SH-SY5Y (cell line): Measurements from ENCODE around the gene EPHX1.

Source experiments
- GATA2 ChIP-seq: IDR thresholded peaks from 2 replicates; pipeline ENCODE4 v1.6.1; 2011; ENCODE audit warnings: mild to moderate bottlenecking, low read depth, low read length
- GATA3 ChIP-seq: IDR thresholded peaks from 2 replicates; pipeline ENCODE4 v1.6.1; 2011; ENCODE audit warnings: low read depth, mild to moderate bottlenecking, low read length, moderate library complexity

The EPHX1 gene

DNA sequence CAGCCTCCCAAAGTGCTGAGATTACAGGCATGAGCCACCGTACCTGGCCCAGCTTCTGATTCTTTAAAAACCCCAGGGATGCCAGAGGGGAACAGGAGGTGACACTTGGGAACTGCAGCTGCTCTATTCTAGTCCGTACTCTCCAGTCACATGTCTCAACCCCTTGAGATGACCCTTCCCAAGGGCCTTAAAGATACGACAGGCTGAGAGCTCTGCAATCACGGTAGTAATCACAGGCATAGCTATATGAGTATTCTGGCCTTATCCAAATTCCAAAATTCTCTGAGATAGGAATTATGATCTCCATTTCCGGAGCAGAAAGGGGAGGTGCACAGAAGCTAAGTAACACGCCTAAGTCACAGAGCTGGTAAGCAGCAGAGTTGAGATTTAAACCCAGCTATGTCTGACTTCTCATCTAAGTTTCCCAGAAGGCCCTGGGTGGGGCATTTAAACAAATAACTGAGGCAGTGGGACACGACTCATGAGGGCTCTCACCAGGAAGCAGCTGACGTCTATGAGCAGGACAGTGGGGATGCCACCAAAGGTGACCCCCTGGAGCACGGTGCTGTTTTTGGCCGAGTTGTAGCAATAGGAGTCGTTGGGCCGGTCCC is 67.1 kb downstream of the EPHX1 start:
- TF ChIP-seq GATA2 = no peak
- no peak for TF ChIP-seq GATA3

DNA sequence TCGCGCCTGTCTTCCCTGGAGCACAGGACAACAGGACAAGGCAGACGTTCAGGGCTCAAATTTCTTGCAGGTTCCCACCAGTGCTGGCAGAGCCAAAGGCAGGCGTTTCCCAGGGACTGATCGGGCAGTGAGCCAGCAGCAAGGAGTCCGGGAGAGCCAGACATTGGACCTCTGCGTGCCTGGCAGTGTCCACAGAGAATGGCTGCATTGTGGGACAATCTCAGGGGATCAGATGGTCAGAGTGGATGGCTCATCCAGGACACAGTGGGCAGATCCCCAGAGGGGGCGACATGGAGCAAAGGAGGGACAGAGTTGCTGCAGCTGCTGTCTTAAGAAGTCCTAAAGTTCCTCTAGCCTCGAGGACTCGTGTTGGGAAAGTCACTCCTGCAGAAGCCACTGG is 67.7 kb downstream of the EPHX1 start:
- TF ChIP-seq GATA2 (no peak), GATA3 (no peak)

DNA sequence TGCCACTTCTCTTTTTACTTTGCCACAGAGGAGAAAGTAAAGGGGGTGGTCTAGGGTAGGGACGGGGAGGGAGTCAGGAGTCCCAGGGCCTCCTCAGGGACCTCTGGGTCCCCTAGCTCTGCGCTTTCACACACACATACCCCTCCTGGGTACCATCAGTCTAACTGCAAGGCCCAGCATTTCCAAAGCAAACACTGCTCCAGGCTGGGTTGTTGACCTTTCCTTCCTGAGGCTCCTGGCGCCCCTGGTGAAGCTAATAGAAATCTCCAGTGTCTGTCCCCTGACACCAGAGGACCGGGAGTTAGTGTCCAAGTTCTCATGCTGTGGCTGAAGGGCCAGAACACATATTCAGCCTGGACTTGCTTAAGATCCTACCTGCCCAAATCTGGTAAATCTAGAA is 68.4 kb downstream of the EPHX1 start:
- TF ChIP-seq GATA3 = no peak
- TF ChIP-seq GATA2 = no peak

DNA sequence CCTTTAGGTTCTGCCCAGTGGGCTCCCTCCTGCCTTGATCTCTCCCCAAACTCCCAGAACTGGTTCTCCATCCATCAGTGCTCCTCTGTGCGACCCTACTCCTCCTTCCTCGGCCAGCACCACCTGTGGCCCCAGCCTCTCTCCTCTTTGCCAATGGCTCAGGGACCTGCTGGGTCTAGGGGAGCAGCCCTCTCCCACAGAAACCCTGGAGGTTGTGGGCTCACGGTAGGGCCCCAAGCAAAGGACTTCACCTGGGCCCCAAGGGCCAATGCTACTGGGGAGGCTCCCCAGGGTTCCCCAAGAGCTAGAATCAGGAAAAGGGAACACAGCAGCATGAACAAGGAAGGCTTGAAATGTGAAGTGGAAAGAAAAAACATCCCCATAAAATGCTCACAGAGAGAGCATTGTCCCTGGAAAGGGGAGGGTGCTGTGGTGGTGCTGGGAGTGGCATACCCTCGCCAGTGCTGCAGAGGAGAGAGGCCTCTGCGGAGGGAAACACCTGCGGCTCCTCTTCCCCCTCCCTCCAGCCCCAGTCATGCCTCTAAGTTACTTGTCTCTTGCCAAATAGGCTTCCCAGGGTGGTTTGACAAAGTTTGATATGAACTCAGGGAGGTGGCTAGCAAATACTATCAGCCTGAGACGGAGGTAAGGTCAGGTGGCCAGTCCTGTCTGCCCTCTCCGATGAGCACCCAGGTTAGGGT is 69.7 kb downstream of the EPHX1 start:
- TF ChIP-seq GATA3 (no peak), GATA2 (no peak)

DNA sequence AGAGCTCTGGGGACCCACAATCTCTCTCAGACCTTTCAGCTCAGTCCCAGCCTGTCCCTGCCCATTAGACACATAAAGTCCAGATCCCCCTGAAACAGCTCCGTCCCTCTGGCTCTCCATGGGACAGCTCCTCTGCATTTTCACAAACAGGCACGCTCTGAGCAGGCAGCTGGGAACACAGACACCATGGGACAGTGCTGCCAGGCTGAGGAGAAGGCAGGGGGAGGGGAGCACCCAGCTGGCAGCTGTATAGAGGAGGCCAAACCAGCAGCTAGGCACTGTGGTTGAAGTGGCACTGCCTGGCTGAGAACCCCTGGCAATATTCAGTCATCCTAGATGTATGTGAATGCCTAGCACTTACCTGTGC is 70.3 kb downstream of the EPHX1 start:
- TF ChIP-seq GATA2 (no peak), GATA3 (no peak)

DNA sequence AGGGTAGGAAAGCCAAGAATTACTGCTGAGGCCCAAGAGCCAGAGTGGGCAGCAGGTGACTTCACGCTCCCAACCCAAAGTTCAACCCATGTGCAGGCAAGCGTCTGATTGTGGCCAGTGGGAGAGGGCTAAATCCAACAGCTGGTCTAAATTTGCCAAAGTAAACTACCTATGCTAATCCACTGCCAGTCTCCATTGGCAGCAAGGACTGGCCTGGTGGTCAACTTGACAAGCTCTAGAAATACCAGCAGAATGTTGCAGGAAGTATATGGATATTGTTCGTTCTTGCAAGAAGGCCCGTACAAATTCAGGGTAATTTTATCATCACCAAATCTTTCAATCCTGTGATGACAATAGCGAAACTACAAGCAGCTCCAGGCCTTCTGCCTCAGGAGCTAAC is 70.7 kb downstream of the EPHX1 start:
- no peak for TF ChIP-seq GATA2
- TF ChIP-seq GATA3 = no peak

DNA sequence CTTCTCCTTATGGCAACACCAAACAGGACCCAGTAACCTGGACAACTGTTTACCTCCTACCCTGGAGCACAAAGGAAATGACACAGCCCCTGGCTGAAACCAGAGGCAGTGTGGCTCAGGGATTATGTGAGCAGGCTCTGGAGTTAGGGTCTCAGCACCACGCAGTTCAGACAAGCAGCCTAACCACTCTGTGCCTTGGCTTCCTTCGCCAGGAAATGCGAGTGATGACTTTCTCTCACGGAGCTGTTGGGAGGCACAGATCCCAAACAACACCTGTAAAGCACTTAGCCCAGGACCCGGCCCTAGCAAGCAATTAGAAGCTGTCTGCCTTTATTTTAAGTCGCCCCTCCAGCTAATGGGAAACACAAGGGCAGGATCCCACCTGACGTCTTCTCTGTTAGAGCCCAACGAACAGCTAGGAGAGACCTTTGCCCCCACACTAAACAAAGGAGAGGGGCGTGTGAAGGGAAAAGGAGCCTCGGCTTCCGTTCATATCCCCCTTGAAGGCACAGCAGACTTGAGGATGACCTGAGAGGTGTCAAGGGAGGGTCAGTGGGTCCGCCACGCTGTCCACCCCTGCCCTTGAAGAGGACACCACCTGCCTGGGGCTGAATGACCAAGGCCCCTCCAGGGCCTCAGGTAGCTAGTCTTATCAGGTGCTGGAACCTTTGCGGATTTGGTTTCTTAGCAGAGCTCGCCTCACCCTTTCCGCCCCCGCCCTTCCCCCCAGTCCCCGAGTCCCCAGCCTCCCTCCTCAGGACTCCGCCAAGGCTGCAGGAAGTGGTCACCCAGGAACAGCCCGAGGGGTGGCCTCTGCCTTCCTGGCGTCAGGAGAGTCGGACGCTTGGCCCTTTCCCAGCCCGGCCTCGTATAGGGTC is 71.4 kb downstream of the EPHX1 start:
- TF ChIP-seq GATA3 (no peak), GATA2 (no peak)

DNA sequence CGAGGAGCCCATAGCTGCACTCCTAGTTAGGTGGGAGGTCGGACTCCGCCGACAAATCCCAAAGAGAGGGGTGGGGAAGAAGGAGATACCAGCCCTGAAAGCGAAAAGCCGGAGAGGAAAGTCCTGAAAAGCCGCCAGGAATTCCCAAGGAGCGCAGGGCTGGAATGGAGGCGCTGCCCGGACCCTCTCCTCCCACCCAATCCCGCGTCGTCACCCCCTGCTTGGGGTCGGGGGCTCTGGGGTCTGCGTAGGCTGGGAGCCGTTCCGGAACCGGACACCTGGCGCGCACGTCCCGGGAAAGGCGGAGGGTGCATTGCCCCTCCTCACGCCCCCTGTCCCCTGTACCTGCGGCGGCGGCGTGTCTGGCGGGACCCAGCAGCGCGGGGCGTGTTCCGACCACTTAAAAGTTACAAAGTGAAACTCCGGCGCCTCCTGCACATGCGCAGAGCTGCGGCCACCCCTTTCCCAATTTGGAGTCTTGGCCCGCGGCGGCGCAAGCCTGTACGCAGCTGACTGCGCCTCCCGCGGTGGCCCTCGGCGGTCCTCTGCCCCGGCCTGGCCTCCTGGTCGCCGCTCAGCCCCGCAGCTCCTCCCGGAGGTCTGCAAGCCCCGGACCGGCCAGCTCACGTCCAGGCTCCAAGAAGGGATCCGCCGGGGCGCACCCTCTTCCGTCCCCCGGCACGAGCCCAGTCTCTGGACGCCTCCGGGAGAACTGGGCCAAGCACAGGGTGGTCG is 72.2 kb downstream of the EPHX1 start, which contains the start of gene TMEM63A:
Gene TMEM63A, minus strand, starts transcription at position 422 of the 735 bp plus-strand sequence. CDS start 4,800 bp downstream, outside the sequence.
- TF ChIP-seq GATA2 (no peak), GATA3 (no peak)

DNA sequence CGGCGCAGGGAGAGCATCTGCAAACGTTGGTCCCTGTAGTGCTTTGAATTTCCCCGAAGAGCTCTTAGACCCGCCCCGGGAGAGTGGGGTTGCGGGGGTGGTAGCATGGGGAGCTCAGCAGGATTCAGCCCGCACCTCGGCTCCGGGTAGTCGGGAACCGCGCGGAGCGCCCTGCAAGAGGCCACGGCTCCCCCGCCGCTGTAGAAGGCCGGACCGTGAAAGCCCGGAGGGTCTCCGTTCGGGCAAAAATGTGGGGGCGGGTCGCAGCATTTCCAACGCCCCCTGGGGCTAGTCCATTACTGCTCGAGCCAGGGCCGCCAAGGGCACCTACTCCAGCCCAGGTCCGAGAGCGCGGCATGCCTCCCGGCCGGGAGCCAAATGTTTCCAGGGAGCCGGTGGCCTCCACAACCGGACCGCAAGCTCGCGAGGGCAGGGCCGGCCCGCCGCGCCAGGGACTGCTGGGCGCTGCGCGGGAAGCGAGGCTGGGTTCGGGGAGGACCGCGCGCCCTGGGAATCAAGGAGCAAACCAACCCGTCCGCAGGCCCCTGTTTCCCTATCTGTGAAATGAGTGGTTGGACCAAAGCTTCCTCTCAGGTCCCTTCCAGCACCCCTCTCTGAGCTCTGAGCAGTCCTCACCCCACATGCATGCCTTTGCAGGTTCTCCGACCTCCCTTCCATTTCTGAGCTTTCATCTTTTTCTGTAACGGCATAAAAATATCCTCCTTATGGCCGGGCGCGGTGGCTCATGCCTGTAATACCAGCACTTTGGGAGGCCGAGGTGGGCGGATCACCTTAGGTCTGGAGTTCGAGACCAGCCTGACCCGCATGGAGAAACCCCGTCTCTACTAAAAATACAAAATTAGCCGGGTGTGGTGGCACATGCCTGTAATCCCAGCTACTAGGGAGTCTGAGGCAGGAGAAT is 73.0 kb downstream of the EPHX1 start:
- TF ChIP-seq GATA3 = no peak
- no peak for TF ChIP-seq GATA2

DNA sequence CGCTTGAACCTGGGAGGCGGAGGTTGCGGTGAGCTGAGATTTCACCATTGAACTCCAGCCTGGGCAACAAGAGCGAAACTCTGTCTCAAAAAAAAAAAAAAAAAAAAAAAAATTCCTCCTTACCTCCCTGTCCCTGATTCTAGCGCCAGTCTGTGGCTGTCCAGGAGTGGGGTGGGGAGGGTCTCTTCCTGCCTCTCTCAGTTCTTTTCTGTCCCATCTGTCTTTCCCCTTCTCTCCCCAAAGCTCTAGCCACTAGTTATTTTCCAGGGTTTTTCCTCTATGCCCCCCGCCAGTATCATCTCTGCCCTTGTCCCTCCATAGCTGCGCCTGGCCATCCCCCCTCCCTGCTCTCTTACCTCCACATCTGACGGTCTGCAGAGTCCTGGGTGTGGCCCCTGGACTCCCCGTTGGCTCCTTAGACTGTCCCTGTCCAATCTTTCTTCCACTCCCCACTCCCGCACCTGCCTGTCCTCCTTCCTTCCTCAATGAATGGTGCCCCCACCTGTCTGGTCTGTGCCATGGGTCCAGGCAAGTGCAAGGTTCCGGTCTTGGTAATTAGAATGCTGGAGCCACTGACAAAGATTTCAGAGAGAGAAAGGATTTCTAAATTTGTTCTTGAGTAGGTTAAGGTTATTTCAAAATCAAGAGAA is 73.8 kb downstream of the EPHX1 start:
- no peak for TF ChIP-seq GATA2
- no peak for TF ChIP-seq GATA3

DNA sequence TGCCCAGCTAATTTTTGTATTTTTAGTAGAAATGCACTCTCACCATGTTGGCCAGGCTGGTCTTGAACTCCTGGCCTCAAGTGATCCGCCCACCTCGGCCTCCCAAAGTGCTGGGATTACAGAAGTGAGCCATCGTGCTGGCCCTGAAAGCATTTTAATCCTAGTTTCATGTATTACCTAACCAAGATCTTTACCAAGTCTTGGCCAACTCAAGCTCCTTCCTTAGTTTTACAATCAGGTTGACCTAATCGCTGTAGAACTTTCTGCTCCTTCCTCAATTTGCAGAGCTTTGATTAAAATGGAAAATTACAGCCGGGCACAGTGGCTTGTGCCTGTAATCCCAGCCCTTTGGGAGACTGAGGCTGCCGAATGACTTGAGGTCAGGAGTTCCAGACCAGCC is 75.4 kb downstream of the EPHX1 start:
- TF ChIP-seq GATA2 = no peak
- TF ChIP-seq GATA3 = no peak

DNA sequence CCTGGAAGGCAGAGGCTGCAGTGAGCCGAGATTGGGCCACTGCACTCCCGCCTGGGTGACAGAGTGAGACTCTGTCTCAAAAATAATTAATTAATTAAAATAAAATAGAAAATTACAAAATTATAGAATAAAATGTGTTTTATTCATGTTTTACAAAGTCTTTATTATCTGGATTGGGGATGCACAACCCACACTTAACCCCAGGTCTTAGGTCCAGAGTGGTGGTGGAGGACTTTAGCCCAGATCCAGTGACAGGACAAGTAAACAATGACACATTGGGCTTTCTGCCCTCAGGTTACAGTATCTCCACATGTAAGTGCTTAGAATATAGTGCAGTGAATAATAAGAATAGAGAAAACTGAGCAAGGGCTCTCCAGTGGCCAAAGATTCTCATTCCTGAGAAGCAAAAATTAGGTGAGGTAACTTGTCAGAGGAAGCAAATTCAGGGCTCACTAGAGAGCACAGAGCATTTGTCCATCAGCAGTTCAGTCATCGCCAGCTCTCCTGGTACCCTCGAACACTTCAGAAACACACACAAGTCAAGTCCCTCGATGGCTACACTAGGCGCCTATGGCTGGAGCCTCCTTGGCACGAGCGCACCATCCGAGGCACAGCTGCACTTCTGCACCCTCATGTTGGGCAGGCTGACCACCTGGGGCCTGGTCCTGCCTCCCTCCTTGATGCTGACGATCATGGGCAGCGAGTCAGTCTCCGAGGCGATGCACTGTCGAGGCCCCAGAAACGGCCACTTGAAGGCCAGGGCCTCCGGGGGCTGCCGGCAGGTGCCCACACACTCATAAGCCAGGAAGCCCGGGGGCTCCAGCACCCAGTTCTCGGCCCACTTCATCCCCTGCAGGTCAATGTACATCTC is 76.5 kb downstream of the EPHX1 start:
- TF ChIP-seq GATA3 = no peak
- TF ChIP-seq GATA2 = no peak
